HFFc6 (cell line): ENCODE measurements around the gene OS9. TPM values are rescaled to one million over a fixed set of nuclear protein-coding genes. Genes with fewer than 3 reads are reported as not detected.
A peak's percentile ranks its signal among the peaks of the same experiment; 100 is the strongest.

Source experiments
- DNase-seq: peaks from one replicate; pipeline ENCODE4 v3.0.0-alpha.2; 2018
- H3K27ac Mint-ChIP-seq: 2 replicates; pipeline ENCODE4 v1.8.0; 2020; ENCODE audit warnings: mild to moderate bottlenecking, mixed read lengths
- H3K27me3 Mint-ChIP-seq: 2 replicates; pipeline ENCODE4 v1.8.0; 2021; ENCODE audit warnings: mild to moderate bottlenecking, moderate library complexity, mixed read lengths; ENCODE audit not compliant: insufficient read depth
- H3K36me3 Mint-ChIP-seq: 2 replicates; pipeline ENCODE4 v1.8.0; 2021; ENCODE audit warnings: low read depth, mixed read lengths
- H3K4me1 Mint-ChIP-seq: 2 replicates; pipeline ENCODE4 v1.8.0; 2020; ENCODE audit warnings: low read depth, mixed read lengths
- H3K4me3 Mint-ChIP-seq: 2 replicates; pipeline ENCODE4 v1.8.0; 2020; ENCODE audit warnings: mild to moderate bottlenecking, moderate library complexity, mixed read lengths
- H3K9me3 Mint-ChIP-seq: 2 replicates; pipeline ENCODE4 v1.8.0; 2020; ENCODE audit warnings: mild to moderate bottlenecking, mixed read lengths
- total RNA-seq, 6 experiments: library from RNA; stranded (reverse); fragmentation: NEBNext Ultra II Directional; extraction: Animal tissue kit (Norgen Biotek cat#: 25700); gene quantifications; 2 replicates in 1 of 6; 3 replicates in 5 of 6; pipeline ENCODE4 v1.2.3, GENCODE V29; 2021
- TF ChIP-seq, protein P1 (sequence below): fragments of 200-600 bp; sonication (generic); IDR thresholded peaks from 2 replicates; pipeline ENCODE4 v1.5.0; 2021; ENCODE audit warnings: antibody characterized with exemption, mild to moderate bottlenecking

Gene OS9
- total RNA-seq, 6 experiments from 2014 or later = 150 to 158 (median 156) TPM

DNA sequence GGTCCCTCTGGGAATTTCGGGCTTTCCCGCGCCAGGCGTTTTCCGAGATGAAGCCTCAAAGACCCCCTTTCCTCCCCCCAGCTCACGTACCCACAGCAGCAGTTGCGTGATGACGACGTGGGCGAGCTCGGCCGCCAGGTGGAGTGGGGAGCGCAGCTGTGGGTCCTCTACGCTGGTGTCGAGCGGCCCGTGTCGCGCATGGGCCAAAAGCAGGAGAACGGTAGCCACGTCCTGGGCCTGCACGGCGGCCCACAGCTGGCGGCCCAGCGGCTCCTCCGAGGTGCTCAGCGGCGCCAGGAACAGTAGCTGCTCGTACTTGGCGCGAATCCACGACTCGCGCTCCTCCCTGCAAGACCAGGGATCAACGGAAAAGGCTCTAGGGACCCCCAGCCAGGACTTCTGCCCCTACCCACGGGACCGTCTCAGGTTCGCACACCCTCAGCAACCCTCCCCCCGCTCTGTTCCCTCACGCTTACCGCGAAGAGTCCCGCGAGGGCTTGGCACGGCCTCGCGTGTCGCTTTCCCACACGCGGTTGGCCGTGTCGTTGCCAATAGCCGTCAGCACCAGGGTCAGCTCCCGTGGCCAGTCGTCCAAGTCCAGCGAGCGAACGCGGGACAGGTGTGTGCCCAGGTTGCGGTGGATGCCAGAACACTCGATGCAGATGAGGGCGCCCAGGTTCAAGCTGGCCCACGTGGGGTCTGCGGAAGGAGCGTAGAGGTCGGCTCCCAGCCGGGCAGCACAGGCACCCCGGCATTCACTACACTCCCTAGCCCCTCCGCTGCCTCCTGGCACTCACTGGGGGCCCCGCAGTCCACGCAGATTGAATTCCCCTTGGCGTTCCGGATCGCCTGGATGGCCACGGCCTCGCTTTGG is 33.2 kb downstream of the OS9 start:
- no peaks in the 10 kb centered on the region for H3K9me3 Mint-ChIP-seq
- DNase-seq = peak; percentile 48
- peaks cover under 1% of the 10 kb centered on the region; the same call in 1 of the 2 replicates for H3K36me3 Mint-ChIP-seq
- H3K4me1 Mint-ChIP-seq = no peaks in the 10 kb centered on the region
- H3K27me3 Mint-ChIP-seq = peaks cover 2% of the 10 kb centered on the region; the same call in 1 of the 2 replicates
- TF ChIP-seq, protein P1, sequence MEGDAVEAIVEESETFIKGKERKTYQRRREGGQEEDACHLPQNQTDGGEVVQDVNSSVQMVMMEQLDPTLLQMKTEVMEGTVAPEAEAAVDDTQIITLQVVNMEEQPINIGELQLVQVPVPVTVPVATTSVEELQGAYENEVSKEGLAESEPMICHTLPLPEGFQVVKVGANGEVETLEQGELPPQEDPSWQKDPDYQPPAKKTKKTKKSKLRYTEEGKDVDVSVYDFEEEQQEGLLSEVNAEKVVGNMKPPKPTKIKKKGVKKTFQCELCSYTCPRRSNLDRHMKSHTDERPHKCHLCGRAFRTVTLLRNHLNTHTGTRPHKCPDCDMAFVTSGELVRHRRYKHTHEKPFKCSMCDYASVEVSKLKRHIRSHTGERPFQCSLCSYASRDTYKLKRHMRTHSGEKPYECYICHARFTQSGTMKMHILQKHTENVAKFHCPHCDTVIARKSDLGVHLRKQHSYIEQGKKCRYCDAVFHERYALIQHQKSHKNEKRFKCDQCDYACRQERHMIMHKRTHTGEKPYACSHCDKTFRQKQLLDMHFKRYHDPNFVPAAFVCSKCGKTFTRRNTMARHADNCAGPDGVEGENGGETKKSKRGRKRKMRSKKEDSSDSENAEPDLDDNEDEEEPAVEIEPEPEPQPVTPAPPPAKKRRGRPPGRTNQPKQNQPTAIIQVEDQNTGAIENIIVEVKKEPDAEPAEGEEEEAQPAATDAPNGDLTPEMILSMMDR = peak; percentile 58; the same call in 1 of the 2 replicates
- H3K4me3 Mint-ChIP-seq = peak overlapping the region; percentile 94
- H3K27ac Mint-ChIP-seq = peak overlapping the region; percentile 86

DNA sequence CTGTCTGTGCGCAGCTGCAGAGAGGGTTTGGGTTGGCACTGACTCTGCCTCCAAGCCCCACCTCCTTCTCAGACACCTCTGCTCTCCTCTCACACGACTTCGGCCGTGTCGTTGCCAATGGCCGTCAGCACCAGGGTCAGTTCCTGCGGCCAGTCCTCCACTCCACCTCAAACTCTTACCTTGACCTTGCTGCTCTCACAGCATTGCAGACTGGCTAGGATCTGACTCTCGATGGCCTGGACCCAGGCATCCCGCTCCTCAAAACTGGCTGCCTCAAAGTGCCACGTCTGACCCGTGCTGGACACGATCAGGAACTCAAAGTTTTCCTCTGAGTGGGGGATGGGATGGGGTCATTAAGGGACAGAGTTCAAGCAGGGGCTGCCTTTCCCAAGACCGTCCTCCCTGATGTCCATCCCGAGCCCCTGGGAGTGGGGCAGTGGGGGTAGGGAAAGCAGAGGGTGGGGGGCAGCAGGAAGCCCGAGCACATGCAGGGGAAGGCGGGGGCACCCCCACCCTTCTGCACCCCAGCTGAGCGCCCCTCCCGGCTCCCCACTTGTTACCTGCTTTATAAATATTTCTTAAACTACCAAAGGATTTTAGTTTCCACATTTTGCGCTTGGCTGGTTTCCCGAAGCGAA is 33.9 kb downstream of the OS9 start:
- Mint-ChIP-seq H3K4me3 (peak overlapping the region; percentile 49), H3K4me1 (peaks cover under 1% of the 10 kb centered on the region; the same call in 1 of the 2 replicates), H3K36me3 (no peaks in the 10 kb centered on the region; the same call in 1 of the 2 replicates), H3K9me3 (no peaks in the 10 kb centered on the region), H3K27me3 (peaks cover 2% of the 10 kb centered on the region; the same call in 1 of the 2 replicates), H3K27ac (peak overlapping the region; percentile 61)
- TF ChIP-seq, protein P1 = no peak
- no peak for DNase-seq

DNA sequence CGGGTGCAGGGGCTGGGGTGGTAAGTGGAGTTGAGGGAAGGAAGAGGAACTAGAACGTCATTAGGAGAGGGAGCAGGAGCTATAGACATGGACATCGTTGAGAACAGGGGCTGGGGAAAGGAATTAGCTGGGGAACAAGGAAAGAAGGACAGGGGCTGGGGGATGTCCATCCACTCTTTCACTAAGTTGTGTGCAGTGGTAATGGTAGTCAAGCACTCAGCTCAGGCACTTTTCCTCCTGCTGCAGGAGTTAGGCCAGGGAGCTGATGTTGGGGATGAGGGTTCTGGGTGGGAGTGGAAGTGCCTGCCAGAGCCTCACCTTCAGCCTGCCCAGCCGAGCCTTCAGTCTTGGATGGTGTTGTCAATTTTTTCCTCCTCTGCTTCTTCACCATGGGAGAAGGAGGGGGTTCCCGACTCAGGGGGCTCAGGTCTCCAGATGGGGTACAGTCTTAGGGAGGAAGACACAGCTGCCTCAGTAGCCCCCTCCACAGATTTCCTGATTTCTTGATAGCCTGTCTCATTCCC is 35.5 kb downstream of the OS9 start:
- Mint-ChIP-seq H3K4me1 (peaks cover 11% of the 10 kb centered on the region), H3K36me3 (no peaks in the 10 kb centered on the region; the same call in 1 of the 2 replicates), H3K4me3 (no peak overlapping the region), H3K27ac (peak overlapping the region; percentile 20; the same call in 1 of the 2 replicates), H3K9me3 (no peaks in the 10 kb centered on the region), H3K27me3 (peaks cover 4% of the 10 kb centered on the region)
- TF ChIP-seq, protein P1 = no peak
- no peak for DNase-seq

DNA sequence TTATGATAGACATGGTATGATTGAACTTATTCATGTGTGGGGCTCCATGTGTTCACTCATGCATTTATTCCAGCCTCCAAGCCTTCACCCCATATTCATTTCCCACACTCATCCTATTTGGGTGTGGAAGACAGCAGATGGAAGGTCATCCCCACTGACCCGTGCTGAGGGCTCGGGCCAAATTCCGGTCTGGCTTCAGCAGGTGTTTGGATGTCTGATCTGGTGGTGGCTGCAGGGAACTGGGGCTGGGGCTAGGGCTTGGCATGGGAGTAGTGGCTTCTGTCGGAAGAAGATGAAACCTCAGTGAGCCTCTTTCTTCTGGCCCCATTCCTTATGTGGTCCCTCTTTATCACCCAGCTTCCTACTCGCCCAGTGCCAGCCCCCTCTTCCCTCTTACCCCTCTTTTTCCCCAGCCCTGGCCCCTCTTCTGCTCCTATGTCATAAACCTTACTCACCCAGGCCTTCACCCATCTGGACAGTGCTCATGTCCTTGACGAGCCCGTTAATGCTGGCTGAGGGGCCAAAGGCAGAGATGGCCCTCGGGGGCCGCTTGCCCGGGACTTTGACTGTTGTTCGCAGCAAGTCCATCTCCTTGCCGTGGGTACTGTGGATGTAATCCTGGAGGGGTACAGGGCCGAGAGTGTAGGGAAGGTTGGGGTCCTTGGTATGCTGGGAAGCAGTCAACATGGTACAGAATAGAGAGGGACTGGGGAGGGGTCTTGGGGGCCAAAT is 36.6 kb downstream of the OS9 start:
- no peak overlapping the region for H3K27ac Mint-ChIP-seq
- H3K27me3 Mint-ChIP-seq = peaks cover 4% of the 10 kb centered on the region
- no peaks in the 10 kb centered on the region; the same call in 1 of the 2 replicates for H3K36me3 Mint-ChIP-seq
- H3K4me3 Mint-ChIP-seq = no peak overlapping the region
- no peak for DNase-seq
- peaks cover 22% of the 10 kb centered on the region for H3K4me1 Mint-ChIP-seq
- H3K9me3 Mint-ChIP-seq = no peaks in the 10 kb centered on the region
- TF ChIP-seq, protein P1 = no peak
